ENCODE measurements around the gene ROPN1L. TPM values are rescaled to one million over a fixed set of nuclear protein-coding genes. Genes with fewer than 3 reads are reported as not detected.

Gene ROPN1L
- total RNA-seq, 1 experiment from 2014 or later: not detected

- Histone ChIP-seq H2AFZ (ENCODE audit: low read length) (no peak overlapping the region), H3K36me3 (ENCODE audit: insufficient read depth, low read length) (peaks cover 25% of the 10 kb centered on the region; the same call in 1 of the 2 replicates), H4K20me1 (ENCODE audit: insufficient read depth, low read depth, low read length) (peaks cover 4% of the 10 kb centered on the region; the same call in 1 of the 2 replicates), H3K9ac (ENCODE audit: low read length) (no peak overlapping the region), H3K9me2 (replicated peaks; ENCODE audit: insufficient read depth, low read length) (no peaks in the 10 kb centered on the region), H3K4me2 (ENCODE audit: low read depth, low read length, poor library complexity, severe bottlenecking) (no peak overlapping the region), H3K4me1 (ENCODE audit: low read length) (no peaks in the 10 kb centered on the region), H3K27me3 (ENCODE audit: low read length) (no peaks in the 10 kb centered on the region), H3K9me3 (ENCODE audit: low read length) (no peaks in the 10 kb centered on the region), H3K27ac (ENCODE audit: low read length) (no peak overlapping the region), H3K79me2 (ENCODE audit: low read length) (no peaks in the 10 kb centered on the region), H3K4me3 (ENCODE audit: low read length) (no peak overlapping the region)
- DNase-seq: no peak
Measured at GRCh38 chr5:10432059-10433008, 9.3 kb upstream of the ROPN1L start.

GRCh38 chr5:10434392-10434791 is 7.3 kb upstream of the ROPN1L start:
- Histone ChIP-seq H4K20me1 (ENCODE audit: insufficient read depth, low read depth, low read length) (peaks cover 10% of the 10 kb centered on the region; the same call in 1 of the 2 replicates), H3K9me3 (ENCODE audit: low read length) (no peaks in the 10 kb centered on the region), H3K27me3 (ENCODE audit: low read length) (no peaks in the 10 kb centered on the region), H3K36me3 (ENCODE audit: insufficient read depth, low read length) (peaks cover 21% of the 10 kb centered on the region; the same call in 1 of the 2 replicates), H3K27ac (ENCODE audit: low read length) (no peak overlapping the region), H2AFZ (ENCODE audit: low read length) (no peak overlapping the region), H3K79me2 (ENCODE audit: low read length) (no peaks in the 10 kb centered on the region), H3K4me1 (ENCODE audit: low read length) (no peaks in the 10 kb centered on the region), H3K4me3 (ENCODE audit: low read length) (no peak overlapping the region), H3K9me2 (replicated peaks; ENCODE audit: insufficient read depth, low read length) (no peaks in the 10 kb centered on the region), H3K4me2 (ENCODE audit: low read depth, low read length, poor library complexity, severe bottlenecking) (no peak overlapping the region), H3K9ac (ENCODE audit: low read length) (no peak overlapping the region)
- DNase-seq: no peak

- no peaks in the 10 kb centered on the region for H3K27me3 ChIP-seq (ENCODE audit: low read length)
- no peak for DNase-seq
- H3K4me3 ChIP-seq (ENCODE audit: low read length): no peak overlapping the region
- H3K36me3 ChIP-seq (ENCODE audit: insufficient read depth, low read length): peaks cover 18% of the 10 kb centered on the region; the same call in 1 of the 2 replicates
- H3K27ac ChIP-seq (ENCODE audit: low read length): no peak overlapping the region
- no peaks in the 10 kb centered on the region for H3K9me2 ChIP-seq (replicated peaks; ENCODE audit: insufficient read depth, low read length)
- 0 out of 2 replicates have a peak, but pooled peaks cover 10% of the 10 kb centered on the region for H4K20me1 ChIP-seq (ENCODE audit: insufficient read depth, low read depth, low read length)
- no peak overlapping the region for H2AFZ ChIP-seq (ENCODE audit: low read length)
- no peaks in the 10 kb centered on the region for H3K79me2 ChIP-seq (ENCODE audit: low read length)
- H3K4me2 ChIP-seq (ENCODE audit: low read depth, low read length, poor library complexity, severe bottlenecking): no peak overlapping the region
- H3K4me1 ChIP-seq (ENCODE audit: low read length): peaks cover 17% of the 10 kb centered on the region
- no peaks in the 10 kb centered on the region for H3K9me3 ChIP-seq (ENCODE audit: low read length)
- H3K9ac ChIP-seq (ENCODE audit: low read length): no peak overlapping the region
Measured at GRCh38 chr5:10438301-10438700, 3.4 kb upstream of the ROPN1L start.

GRCh38 chr5:10439692-10440091 is 2.0 kb upstream of the ROPN1L start:
- Histone ChIP-seq H3K9me3 (ENCODE audit: low read length) (no peaks in the 10 kb centered on the region), H3K4me2 (ENCODE audit: low read depth, low read length, poor library complexity, severe bottlenecking) (no peak overlapping the region), H3K36me3 (ENCODE audit: insufficient read depth, low read length) (peaks cover 9% of the 10 kb centered on the region; the same call in 1 of the 2 replicates), H2AFZ (ENCODE audit: low read length) (no peak overlapping the region), H3K79me2 (ENCODE audit: low read length) (no peaks in the 10 kb centered on the region), H3K27me3 (ENCODE audit: low read length) (no peaks in the 10 kb centered on the region), H3K9me2 (replicated peaks; ENCODE audit: insufficient read depth, low read length) (no peaks in the 10 kb centered on the region), H3K9ac (ENCODE audit: low read length) (no peak overlapping the region), H3K4me3 (ENCODE audit: low read length) (no peak overlapping the region), H3K27ac (ENCODE audit: low read length) (no peak overlapping the region), H3K4me1 (ENCODE audit: low read length) (peaks cover 17% of the 10 kb centered on the region), H4K20me1 (ENCODE audit: insufficient read depth, low read depth, low read length) (0 out of 2 replicates have a peak, but pooled peaks cover 9% of the 10 kb centered on the region)
- no peak for DNase-seq

- Histone ChIP-seq H3K27ac (ENCODE audit: low read length) (no peak overlapping the region), H2AFZ (ENCODE audit: low read length) (no peak overlapping the region), H3K79me2 (ENCODE audit: low read length) (no peaks in the 10 kb centered on the region), H3K4me3 (ENCODE audit: low read length) (no peak overlapping the region), H3K9me2 (replicated peaks; ENCODE audit: insufficient read depth, low read length) (no peaks in the 10 kb centered on the region), H3K36me3 (ENCODE audit: insufficient read depth, low read length) (peaks cover 4% of the 10 kb centered on the region; the same call in 1 of the 2 replicates), H3K9ac (ENCODE audit: low read length) (peak overlapping the region; percentile 67), H3K9me3 (ENCODE audit: low read length) (no peaks in the 10 kb centered on the region), H3K4me2 (ENCODE audit: low read depth, low read length, poor library complexity, severe bottlenecking) (peak overlapping the region; percentile 83), H3K4me1 (ENCODE audit: low read length) (peaks cover 17% of the 10 kb centered on the region), H4K20me1 (ENCODE audit: insufficient read depth, low read depth, low read length) (0 out of 2 replicates have a peak, but pooled peaks cover 6% of the 10 kb centered on the region), H3K27me3 (ENCODE audit: low read length) (no peaks in the 10 kb centered on the region)
- DNase-seq: no peak
Measured at GRCh38 chr5:10440367-10440990, 1.2 kb upstream of the ROPN1L start.

- H3K79me2 ChIP-seq (ENCODE audit: low read length): no peaks in the 10 kb centered on the region
- no peak for DNase-seq
- H3K4me2 ChIP-seq (ENCODE audit: low read depth, low read length, poor library complexity, severe bottlenecking): peak overlapping the region; percentile 83
- H3K27ac ChIP-seq (ENCODE audit: low read length): no peak overlapping the region
- no peaks in the 10 kb centered on the region for H3K27me3 ChIP-seq (ENCODE audit: low read length)
- peak overlapping the region; percentile 67; the same call in 1 of the 2 replicates for H3K9ac ChIP-seq (ENCODE audit: low read length)
- no peaks in the 10 kb centered on the region for H3K9me2 ChIP-seq (replicated peaks; ENCODE audit: insufficient read depth, low read length)
- no peaks in the 10 kb centered on the region for H3K9me3 ChIP-seq (ENCODE audit: low read length)
- peak overlapping the region; percentile 68; the same call in 1 of the 2 replicates for H3K4me3 ChIP-seq (ENCODE audit: low read length)
- H2AFZ ChIP-seq (ENCODE audit: low read length): no peak overlapping the region
- H4K20me1 ChIP-seq (ENCODE audit: insufficient read depth, low read depth, low read length): 0 out of 2 replicates have a peak, but pooled peaks cover 6% of the 10 kb centered on the region
- no peaks in the 10 kb centered on the region for H3K36me3 ChIP-seq (ENCODE audit: insufficient read depth, low read length)
- H3K4me1 ChIP-seq (ENCODE audit: low read length): peaks cover 17% of the 10 kb centered on the region
Measured at GRCh38 chr5:10441992-10442435, 335 bp downstream of the ROPN1L start.

GRCh38 chr5:10442576-10442975 is 897 bp downstream of the ROPN1L start:
- Histone ChIP-seq H3K4me2 (ENCODE audit: low read depth, low read length, poor library complexity, severe bottlenecking) (no peak overlapping the region), H4K20me1 (ENCODE audit: insufficient read depth, low read depth, low read length) (0 out of 2 replicates have a peak, but pooled peaks cover 6% of the 10 kb centered on the region), H3K36me3 (ENCODE audit: insufficient read depth, low read length) (no peaks in the 10 kb centered on the region), H3K79me2 (ENCODE audit: low read length) (no peaks in the 10 kb centered on the region), H3K9me2 (replicated peaks; ENCODE audit: insufficient read depth, low read length) (no peaks in the 10 kb centered on the region), H3K4me3 (ENCODE audit: low read length) (no peak overlapping the region), H3K27ac (ENCODE audit: low read length) (no peak overlapping the region), H3K4me1 (ENCODE audit: low read length) (peaks cover 17% of the 10 kb centered on the region), H2AFZ (ENCODE audit: low read length) (no peak overlapping the region), H3K27me3 (ENCODE audit: low read length) (no peaks in the 10 kb centered on the region), H3K9me3 (ENCODE audit: low read length) (no peaks in the 10 kb centered on the region), H3K9ac (ENCODE audit: low read length) (no peak overlapping the region)
- no peak for DNase-seq

GRCh38 chr5:10445352-10445751 is 3.7 kb downstream of the ROPN1L start:
- Histone ChIP-seq H3K4me3 (ENCODE audit: low read length) (no peak overlapping the region), H3K36me3 (ENCODE audit: insufficient read depth, low read length) (no peaks in the 10 kb centered on the region), H3K79me2 (ENCODE audit: low read length) (no peaks in the 10 kb centered on the region), H3K27ac (ENCODE audit: low read length) (no peak overlapping the region), H3K9ac (ENCODE audit: low read length) (no peak overlapping the region), H3K4me1 (ENCODE audit: low read length) (peaks cover 16% of the 10 kb centered on the region), H3K27me3 (ENCODE audit: low read length) (no peaks in the 10 kb centered on the region), H4K20me1 (ENCODE audit: insufficient read depth, low read depth, low read length) (no peaks in the 10 kb centered on the region), H3K9me3 (ENCODE audit: low read length) (no peaks in the 10 kb centered on the region), H3K4me2 (ENCODE audit: low read depth, low read length, poor library complexity, severe bottlenecking) (no peak overlapping the region), H2AFZ (ENCODE audit: low read length) (no peak overlapping the region), H3K9me2 (replicated peaks; ENCODE audit: insufficient read depth, low read length) (no peaks in the 10 kb centered on the region)
- no peak for DNase-seq
